HG02610 (cell line): Measurements from ENCODE around the gene EML4.
"Not testable (repeated sequence)": the region's sequence is repeated elsewhere in the genome, so short reads cannot be mapped to it uniquely, and the experiment has no call there.

Experiments used
- ATAC-seq: cut with Tn5 transposase; IDR thresholded peaks from one replicate; pipeline ENCODE4 v1.9.1; 2021; ENCODE audit warnings: mild to moderate bottlenecking, moderate library complexity; ENCODE audit not compliant: unreplicated experiment

The EML4 gene, protein sequence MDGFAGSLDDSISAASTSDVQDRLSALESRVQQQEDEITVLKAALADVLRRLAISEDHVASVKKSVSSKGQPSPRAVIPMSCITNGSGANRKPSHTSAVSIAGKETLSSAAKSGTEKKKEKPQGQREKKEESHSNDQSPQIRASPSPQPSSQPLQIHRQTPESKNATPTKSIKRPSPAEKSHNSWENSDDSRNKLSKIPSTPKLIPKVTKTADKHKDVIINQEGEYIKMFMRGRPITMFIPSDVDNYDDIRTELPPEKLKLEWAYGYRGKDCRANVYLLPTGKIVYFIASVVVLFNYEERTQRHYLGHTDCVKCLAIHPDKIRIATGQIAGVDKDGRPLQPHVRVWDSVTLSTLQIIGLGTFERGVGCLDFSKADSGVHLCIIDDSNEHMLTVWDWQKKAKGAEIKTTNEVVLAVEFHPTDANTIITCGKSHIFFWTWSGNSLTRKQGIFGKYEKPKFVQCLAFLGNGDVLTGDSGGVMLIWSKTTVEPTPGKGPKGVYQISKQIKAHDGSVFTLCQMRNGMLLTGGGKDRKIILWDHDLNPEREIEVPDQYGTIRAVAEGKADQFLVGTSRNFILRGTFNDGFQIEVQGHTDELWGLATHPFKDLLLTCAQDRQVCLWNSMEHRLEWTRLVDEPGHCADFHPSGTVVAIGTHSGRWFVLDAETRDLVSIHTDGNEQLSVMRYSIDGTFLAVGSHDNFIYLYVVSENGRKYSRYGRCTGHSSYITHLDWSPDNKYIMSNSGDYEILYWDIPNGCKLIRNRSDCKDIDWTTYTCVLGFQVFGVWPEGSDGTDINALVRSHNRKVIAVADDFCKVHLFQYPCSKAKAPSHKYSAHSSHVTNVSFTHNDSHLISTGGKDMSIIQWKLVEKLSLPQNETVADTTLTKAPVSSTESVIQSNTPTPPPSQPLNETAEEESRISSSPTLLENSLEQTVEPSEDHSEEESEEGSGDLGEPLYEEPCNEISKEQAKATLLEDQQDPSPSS

DNA sequence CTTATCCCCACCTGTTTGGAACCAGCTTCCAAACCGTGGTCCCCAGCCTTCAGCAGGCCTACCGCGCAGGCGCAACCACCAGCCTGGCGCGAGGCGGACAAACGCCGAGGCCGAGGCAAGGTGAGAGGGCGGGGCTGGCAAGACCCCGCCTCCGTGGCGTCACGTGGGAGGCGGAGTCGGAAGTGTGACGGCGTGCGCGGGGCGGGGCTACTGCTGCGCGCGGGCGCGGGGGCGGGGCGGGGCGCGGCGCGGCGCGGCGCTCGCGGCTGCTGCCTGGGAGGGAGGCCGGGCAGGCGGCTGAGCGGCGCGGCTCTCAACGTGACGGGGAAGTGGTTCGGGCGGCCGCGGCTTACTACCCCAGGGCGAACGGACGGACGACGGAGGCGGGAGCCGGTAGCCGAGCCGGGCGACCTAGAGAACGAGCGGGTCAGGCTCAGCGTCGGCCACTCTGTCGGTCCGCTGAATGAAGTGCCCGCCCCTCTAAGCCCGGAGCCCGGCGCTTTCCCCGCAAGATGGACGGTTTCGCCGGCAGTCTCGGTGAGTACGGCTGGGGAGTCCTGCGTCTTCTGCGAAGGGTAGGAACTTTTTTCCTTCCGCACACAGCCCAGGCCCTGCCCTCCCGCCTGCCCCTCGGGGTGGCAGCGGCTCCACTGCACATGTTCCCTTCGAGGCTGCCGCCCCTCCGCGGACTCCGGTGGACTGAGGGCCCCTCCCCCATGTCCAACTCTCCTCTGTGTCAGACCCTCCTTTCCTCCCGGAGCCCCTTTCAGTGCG is at the start of gene EML4:
TSS of gene EML4 (plus strand) at position 254 of the 774 bp plus-strand sequence. CDS start at position 513, 259 bp downstream.
- ATAC-seq, result peak; percentile 89

DNA sequence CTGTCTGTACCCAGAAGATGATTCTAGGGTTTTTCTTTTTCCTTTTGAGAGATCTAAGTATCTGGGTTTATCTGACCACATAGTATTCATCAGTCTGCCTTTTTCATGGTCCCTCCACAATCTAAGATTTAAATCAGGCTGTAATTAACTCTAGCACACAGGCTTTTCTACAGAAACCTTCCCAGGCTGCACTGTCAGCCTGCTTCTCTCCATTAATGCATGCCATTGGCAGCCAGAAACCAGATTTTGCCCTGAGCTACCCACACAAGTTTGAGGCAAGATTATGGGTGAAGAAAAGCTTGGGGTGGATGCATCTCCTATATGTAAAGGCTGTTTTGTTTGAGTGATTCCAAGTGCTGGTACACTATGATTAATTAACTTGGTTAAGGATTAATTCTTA is 45.7 kb upstream of the EML4 start:
- ATAC-seq, result no peak

DNA sequence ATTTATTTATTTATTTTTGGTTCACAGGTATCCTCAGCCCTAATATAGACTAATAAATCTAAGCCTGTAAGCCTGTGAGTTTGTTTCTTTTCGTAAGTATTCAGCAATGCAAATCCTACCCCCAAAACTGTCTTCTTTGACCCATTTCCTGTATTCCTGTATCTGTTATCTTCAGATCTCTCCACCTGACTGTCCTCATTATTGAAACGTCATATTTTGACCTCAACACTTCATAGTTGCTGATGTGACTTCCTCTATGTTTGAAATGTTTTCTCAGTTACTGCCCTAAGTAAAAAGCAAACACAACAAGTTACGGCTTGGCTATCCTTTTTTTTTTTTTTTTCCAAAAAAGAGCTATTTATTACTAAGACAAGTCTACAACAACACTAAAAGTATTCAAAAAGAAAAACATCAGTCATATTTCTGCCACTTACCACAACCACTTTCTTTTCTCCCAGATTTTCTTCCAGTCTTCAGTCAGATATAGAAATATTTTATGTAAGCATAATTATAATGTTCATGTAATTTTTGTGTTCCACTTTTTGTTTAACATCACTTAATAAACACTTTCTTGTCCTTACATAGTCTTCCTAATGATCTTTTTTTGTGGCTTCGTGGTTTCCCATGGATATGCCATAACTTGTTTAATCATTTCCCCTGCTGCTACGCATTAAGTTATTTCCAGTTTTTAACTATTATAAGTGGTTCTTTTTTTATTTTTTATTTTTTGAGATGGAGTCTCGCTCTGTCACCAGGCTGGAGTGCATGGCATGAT is 45.0 kb upstream of the EML4 start:
- peak; percentile 57 for ATAC-seq

DNA sequence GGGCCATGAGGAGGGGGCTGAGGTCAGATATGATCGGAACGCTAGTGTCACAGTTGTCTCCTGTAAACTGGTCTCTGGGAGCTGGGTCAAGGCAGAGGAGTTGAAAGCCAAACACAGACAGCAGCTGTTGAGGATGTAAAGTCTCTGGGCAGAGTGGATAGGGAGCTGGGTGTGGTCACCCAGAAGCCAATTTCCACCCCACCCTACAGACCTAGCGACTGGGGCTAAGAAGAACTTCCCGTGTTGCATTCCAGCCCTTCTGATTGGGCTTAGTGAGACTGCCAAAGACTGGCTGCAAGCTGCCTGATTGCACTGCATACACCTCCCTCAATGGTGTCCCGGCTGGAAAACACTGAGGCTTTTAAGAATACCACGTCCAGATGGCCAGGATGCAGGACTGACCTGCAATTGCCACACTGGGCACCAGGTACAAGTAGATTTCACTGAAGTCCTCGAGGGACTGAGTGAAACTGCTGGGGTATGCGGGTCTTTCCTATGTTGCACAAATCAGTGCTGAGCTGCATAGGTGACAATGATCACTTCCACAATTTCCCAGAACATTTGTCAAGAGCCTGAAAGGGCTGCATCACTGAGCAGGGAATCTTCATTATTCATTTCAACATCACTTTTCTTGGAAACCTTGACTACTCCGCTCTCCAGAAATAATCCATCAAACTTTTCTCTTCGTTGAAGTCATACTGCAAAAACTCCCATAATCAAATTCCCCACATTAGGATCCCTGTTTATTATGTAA is 43.1 kb upstream of the EML4 start:
- ATAC-seq, result no peak

DNA sequence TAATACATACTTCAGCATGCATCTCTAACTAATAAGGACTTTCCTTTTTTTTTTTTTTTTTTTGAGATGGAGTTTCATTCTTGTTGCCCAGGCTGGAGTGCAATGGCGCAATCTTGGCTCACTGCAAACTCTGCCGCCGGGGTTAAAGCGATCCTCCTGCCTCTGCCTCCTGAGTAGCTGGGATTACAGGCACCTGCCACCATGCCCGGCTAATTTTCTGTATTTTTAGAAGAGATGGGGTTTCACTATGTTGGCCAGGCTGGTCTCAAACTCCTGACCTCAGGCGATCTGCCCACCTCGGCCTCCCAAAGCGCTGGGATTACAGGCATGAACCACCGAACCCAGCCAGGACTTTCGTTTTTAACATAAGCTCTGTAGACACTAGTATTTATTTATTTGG is 42.3 kb upstream of the EML4 start:
- not testable (repeated sequence) for ATAC-seq

DNA sequence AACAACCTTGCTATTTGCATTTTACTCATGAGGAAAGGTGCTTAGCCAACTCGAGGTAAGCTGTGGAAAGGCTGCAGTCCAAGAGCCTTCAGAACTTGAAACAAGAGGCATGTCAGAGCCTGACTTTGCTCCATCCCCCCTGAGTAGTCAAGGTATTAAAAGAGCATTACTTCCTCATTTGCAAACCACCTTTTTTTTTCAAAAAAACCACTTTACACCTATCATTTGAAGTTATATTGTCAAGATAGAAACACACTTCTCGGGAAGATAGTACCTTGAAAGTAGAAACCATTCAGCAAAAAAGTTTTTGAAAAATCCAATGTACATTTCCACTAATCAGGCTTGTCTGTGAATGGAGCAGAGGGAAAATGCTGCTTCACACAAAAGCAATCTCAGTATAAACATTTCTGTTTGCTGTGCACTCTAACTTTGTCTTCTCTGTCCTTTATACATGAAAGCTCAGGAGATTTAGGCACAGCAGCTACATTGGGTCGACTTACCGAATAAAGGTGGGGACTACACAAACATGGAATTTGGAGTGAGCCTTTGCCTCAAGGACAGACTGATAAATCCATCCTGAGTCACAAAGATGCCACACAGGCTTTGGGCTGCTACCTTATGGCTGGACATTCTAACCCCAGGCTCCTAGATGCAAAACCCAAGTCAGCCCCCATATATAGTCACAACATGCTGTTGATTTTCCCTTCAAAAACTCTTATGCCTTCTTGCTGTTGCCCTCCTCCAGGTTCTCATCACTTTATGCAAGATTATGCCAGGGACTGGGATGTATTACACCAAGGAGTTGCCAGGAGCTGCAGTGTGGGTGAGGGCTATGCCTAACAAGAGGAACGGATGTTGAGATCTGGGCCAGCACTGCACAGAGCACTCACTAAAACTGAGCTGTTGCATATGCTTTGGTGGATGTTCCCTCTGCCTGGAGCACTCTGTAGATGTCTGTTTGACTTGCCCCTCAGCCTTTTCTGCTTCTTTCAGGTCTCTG is 41.4 kb upstream of the EML4 start:
- peak; percentile 77 for ATAC-seq

DNA sequence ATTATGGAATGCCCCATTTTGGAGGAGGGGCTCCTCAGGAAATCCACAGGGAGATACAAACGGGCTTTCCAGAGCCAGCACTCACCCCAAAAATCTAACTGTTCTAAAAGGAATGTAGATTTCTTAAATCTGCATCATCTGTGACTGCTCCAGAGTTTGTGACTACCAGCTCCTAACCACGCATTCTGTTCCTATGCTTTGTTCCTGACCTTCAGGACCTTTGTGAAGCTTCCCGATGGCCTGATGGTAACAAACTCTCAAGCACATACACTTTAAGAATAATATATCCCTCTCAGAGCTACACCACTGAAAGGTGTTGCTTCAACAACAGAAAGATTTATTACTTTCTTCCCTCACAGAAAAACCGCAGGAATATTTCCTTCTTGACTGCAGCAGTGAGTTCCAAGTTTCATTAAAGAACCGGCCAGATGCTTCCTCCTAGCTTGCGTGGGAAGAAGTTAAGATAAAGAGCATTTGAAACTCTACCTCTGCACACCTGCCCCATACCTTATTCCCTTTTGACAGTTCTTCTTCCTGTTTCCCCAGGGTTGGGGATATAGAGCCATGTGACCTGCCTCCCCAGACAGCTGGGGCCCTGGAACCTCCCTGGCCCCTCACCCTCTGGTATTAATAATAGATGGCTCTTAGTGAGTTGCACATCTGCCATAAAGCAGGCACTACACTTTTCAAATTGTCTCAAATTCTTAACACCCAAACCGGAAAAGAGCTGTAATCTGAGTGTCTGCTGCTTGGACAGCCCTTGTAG is 40.2 kb upstream of the EML4 start:
- ATAC-seq, result peak; percentile 22

DNA sequence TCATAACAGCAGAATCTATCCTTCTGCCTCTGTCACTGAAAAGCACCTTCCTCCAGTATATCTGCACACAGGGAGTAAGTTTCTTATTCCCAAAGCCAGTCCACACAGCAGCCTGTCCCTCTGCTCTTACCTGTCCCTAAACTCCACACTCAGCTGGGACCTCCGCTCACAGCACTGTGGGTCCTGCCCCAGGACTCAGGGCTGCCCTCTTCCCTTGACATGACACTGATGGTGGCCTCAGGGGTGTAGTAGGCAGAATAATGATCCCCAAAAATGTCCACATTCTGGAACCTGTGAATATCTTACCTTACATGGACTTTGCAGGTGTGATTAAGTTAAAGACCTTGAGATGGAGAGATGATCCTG is 39.7 kb upstream of the EML4 start:
- ATAC-seq, result no peak

DNA sequence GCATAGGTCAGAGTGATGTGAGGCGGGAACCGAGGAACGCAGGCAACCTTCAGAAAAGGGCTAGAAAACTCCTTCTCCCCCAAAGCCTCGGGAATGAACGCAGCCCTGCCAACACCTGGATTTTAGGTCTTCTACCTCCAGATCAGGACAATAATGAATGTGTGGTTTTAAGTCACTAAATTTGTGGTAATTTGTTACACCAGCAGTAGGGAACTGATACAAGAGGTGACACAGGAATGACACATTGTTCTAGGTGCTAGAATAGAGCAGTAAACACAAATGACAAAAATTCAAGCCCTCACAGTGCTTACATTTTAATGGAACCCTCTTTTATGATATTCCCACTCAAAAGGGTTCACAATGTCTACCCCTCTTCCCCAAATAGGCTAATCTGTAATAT is 39.2 kb upstream of the EML4 start:
- no peak for ATAC-seq

DNA sequence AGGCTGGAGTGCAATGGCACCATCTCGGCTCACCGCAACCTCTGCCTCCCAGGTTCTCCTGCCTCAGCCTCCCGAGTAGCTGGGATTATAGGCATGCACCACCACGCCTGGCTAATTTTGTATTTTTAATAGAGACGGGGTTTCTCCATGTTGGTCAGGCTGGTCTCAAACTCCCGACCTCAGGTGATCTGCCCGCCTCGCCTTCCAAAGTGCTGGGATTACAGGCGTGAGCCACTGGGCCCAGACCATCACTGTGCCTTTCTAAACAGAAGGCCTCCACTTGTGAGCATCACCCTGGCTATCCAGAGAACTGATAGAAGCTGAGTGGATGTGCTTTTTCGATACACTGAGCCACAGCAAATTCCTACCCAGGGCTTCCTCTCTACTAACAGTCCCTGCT is 38.3 kb upstream of the EML4 start:
- ATAC-seq, result not testable (repeated sequence)

DNA sequence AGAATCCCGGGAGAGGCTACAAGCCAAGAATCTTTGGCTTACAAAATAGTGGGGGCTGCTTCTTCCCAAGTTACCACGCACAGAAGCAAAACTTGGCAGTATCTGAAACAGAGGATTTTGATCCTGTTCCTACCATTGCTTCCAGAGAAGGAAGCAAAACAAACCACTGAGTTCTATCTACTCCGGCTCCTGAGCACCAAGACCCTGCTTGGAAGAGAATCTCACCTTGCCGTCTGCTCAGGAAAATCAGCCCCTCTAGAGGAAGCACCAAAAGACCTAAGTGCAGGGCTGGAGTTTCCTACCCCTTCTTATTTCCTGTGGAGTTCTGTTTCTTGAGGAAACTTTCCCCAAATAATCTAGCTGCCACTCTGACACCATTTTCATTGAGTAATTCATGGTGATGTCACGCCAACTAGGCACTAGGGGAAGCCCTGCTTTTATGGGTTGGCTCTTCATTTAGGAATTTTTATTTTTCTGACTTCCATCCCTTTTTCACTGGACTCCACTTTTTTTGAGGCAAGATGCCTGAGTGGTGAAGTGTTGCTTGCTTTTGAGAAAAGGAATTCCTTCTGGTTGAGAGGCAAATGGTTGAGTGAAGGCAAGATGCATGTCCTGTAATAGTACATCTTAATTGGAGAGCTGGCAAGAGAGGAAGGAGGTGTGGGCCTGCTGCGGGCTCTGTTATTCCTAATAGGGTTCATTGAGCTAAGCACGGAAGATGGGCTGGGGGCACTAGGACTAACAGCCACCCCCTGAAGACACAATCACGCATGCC is 36.8 kb upstream of the EML4 start:
- peak; percentile 0 for ATAC-seq

DNA sequence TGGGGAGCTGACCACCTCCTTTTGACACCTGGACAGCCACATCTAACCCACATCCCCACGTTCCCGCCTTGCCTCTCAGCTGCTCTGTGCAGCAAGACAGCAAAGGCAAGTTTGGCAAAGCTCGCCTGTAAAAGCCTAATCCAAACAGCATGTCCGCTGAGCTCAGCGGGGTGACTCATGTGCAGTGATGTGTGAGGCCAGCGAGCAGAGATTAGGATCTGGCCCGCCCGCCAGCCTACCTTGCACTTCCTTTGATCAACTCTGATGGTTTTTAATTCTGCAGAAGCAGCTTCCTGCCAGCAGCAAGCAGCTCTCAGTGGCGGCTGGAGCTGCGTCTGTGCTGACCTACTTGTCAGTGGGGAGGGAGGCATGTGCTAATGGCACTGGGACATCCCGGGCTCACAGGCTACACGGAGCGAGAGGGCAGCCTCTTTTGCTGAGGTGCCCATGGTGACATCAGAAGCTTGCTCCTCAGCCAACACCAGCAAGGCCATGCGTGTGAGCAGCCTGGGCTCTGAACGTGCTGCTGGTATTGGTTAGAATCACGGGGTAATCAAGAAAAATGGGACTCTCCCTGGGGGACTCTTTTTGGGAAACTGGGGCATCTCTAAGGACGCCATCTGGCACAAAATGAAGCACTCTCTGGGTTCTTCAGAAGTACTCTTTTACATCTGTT is 36.0 kb upstream of the EML4 start:
- ATAC-seq, result peak; percentile 88

DNA sequence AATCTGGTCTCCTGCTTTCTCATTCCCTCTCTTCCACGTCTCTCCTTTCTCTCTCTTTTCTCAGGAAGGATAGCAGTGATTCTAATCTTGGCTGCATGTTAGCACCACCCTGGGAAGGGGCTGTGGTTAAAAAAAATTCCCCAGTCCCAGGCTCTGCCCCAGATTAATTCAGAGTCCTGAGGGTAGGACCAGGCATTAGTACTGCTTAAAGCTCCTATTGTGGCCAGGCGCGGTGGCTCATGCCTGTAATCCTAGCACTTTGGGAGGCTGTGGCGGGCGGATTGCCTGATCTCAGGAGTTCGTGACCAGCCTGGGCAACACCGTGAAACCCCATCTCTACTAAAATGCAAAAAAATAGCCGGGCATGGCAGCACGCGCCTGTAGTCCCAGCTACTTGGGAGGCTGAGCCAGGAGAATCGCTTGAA is 35.4 kb upstream of the EML4 start:
- no peak for ATAC-seq

DNA sequence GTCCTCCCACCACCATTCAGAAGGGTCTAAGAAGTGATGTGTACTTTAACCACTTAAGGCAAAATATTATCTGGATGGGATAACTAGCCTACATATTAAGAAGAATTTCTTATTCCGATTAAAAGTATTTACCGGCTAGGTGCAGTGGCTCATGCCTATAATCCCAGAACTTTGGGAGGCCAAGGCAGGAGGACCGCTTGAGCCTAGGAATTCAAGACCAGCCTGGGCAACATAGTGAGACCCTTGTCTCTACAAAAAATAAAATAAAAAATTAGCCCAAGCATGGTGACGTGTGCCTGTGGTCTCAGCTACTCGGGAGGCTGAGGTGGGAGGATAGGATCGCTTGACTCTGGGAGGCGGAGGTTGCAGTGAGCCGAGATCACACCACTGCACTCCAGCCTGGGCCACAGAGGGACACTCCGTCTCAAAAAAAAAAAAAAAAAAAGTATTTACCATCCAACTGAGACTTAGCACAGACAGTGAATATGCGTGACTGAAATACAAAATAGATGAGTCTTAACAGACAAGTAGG is 34.7 kb upstream of the EML4 start:
- not testable (repeated sequence) for ATAC-seq

DNA sequence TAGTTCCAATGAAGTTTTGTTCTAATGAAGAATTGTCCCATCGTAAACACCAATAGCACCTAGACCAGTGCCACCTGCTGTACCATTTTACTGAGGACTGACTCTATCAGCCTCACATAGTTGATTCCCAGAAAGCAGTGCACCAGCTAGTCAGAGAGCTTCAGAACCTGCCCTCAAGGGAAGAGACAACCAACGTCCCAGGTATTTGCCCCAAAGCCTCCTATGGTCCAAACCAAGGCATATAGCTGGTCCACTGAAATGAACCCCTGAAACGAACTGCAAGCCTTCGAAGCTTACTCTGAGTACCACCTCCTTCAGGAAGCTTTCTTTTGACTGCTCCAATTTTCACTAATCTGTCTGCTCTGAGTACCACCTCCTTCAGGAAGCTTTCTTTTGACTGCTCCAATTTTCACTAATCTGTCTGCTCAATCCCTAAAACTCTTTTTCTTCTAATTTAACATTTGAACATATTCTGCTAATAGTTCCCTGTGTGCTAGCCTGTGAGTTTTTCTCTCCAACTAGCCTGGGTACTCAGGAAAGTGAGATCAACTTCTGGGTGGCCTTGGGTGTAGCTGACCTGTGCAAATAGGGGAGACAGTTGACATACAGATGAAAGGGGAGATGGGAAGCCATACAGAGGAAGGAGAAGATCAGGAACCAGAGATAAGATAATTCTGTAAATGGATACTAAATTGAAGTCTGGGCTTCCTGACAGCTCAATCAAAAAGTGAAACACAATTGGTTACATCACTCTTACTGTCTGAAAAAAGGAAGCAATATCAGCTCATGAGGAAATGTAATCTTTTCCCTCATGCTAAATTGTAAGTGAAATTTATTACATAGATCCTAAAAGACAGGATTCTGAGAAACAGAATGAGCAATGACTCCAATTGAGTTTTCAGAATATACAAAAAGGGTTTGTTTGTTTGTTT is 33.5 kb upstream of the EML4 start:
- no peak for ATAC-seq
